HG03442 (cell line): Measurements from ENCODE around the gene SIRT2.
"Not testable (repeated sequence)": the region's sequence is repeated elsewhere in the genome, so short reads cannot be mapped to it uniquely, and the experiment has no call there.

Experiments
- ATAC-seq: cut with Tn5 transposase; IDR thresholded peaks from one replicate; pipeline ENCODE4 v1.9.1; 2021; ENCODE audit warnings: mild to moderate bottlenecking, moderate library complexity; ENCODE audit not compliant: unreplicated experiment

SIRT2 gene

DNA sequence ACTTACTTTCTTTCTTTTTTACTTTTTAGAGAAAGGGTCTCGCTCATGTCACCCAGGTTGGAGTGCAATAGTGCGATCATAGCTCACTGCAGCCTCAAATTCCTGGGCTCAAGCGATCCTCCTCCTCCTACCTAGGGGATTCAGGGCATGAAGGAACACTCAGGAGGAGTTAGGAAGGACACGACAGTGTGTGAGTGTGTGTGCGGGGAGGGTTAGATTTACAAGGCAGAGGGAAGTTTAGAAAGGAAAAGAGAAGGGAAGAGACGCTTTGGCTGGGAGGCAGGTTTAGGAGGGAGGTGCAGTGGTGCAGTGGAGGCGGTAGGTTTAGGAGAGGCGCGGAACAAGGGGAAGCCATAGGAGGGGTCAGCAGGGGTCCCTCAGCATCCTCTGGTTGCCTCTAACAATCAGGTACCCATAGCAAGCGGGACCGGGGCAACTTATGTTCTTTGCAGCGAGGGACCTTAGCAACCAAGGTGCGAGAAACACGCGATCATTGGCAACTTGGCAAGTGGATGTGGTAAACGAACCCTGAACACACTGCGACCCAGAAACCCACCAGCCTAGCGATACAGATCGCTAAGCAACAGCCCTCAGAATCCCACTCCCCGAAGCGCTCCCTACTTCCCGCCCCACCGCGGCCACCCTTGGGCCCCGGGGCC is 501 bp downstream of the SIRT2 start:
- no peak for ATAC-seq

DNA sequence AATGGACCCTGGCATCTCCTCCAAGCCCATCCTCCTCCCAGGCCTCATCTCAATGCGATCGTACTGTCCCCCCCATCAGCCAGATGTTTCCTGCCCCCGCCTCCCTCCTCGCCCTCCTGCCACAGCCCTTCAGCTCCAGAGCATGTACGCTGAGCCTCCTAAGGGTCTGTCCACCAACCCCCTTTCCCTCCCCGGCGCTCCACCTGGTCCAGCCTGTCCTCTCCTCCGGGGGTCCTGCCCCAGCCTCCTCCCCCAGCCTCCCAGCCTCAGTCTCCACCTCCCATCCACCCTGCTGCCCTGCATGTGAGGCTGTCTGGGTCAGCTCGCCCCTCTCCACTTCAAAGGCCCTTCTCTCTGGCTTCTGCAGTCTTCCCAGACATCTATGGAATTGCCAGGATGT is 4.5 kb downstream of the SIRT2 start:
- ATAC-seq = no peak

- ATAC-seq = no peak
These were observed 6.1 kb downstream of the SIRT2 start for GRCh38 chr19:38893341-38893771.

GRCh38 chr19:38892841-38893240 is 6.6 kb downstream of the SIRT2 start:
- no peak for ATAC-seq

- ATAC-seq = no peak
These were observed 7.6 kb downstream of the SIRT2 start for GRCh38 chr19:38891771-38892170.

DNA sequence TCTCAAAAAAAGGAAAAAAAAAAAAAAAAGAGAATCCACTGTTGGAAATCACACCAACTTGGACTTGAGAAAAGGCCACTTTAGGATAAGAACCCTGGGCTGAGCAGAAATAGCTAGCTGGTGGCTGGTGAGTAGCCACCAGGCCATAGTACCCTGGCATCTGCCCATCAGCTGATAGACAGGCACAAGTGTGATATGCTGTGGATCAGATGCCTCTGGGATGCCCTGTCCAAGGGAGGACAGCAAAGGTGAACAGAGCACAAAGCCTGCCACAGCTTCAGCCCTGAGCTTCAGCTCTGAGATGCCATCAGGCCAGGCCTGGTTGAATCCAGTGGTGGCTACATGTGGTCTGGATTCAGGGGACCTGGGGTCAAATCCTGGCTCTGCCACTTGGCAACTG is 8.7 kb downstream of the SIRT2 start:
- no peak for ATAC-seq

GRCh38 chr19:38889803-38890202 is 9.6 kb downstream of the SIRT2 start:
- no peak for ATAC-seq

DNA sequence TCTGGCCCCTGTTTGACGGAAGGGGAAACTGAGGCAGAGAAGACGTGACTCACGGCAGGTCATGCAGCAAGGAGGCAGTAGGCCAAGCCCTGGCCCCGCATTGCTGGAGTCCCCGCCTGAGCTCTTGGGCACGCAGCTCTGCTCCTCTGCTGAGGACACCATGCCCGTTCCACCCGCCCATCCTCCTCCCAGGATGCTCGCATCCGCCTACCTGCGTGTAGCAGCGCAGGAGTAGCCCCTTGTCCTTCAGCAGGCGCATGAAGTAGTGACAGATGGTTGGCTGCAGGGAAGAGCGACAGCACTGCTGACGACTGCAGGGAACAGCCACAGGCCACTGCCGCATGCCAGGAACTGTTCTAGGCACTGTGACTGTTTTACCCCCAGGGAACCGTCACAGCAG is 10.5 kb downstream of the SIRT2 start:
- no peak for ATAC-seq

- not testable (repeated sequence) for ATAC-seq
These were observed 14.7 kb downstream of the SIRT2 start for GRCh38 chr19:38884691-38885090.

- ATAC-seq = no peak
These were observed 16.1 kb downstream of the SIRT2 start for GRCh38 chr19:38883286-38883685.

DNA sequence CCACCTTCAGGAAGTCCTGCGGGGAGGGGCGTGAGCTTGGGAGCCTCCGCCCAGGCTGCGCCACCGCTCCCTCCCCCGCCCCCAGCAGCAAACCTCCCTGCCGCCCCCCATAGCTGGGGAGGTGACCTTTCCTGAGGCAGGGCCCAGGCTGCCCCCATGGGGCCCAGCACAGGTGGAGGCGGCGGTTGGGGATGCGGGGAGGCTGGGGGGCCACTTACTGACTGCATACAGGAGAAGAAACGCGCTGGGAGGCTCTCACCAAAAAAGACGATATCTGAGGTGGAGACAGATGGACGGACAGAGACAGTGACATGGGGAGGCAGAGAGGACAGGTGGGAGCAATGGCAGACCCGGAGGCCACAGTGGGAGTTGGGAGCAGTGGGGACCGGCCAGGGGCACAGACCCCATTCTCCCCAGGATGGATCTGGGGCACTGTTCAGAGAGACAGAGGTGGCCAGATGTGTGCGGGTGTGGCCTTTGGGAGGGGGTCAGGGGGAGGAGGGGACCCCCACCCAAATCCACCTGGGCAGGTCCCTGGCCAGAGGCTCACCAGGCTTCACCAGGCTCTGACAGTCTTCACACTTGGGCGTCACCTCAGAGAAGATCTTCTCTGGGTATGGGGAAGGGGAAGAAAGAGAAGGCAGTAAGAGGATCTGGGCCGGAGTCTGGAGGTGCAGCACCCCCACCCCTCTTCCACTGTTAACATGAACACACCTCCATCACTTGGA is 18.4 kb downstream of the SIRT2 start:
- no peak for ATAC-seq

- no peak for ATAC-seq
These were observed 19.1 kb downstream of the SIRT2 start for GRCh38 chr19:38880076-38880881.

GRCh38 chr19:38879400-38879751 is 20.0 kb downstream of the SIRT2 start:
- ATAC-seq = no peak

- no peak for ATAC-seq
These were observed 20.6 kb downstream of the SIRT2 start for GRCh38 chr19:38878575-38879399.

DNA sequence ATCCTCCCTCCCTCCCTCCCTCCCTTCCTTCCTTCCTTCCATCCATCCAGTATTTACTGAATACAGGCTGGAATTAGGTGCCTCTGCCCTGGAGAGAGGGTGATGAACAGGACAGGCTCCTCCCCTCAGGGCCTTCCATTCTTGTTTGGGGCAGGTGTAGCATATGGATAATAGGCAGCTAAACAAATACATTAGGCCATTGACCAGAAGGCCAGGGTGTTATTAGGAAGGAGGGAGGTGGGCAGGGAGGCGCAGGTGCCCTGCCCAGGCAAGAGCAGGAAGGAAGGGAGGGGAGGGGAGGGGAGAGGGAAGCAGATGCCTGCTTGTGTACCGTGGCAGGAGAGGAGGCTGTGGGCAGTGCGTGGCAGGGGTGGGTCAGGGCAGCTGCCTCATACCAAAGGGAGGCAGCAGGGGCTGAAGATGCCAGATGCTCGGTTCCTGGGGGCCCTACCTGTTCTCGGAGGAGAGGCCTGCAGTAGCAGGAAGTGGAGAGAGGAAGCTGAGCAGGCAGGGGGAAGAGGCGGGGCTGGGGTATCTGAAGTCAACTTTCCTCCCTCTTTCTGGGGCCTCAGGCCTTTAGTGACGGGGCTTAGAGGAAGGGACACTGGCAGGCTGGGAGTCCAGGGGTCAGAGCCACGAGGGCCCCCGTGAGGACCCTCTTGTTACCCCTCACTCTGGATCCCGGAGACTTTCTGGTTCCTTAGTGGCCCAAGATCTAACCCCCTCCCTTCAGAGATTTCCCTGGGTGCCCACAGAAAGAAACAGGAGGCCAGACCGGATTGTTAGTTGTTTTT is 21.4 kb downstream of the SIRT2 start, which contains the start of gene RINL:
RINL (minus strand) TSS at position 495 of the 794 bp plus-strand sequence. CDS start 1,533 bp downstream, outside the sequence.
- no peak for ATAC-seq

- no peak for ATAC-seq
These were observed 23.6 kb downstream of the SIRT2 start for GRCh38 chr19:38875656-38876395.

DNA sequence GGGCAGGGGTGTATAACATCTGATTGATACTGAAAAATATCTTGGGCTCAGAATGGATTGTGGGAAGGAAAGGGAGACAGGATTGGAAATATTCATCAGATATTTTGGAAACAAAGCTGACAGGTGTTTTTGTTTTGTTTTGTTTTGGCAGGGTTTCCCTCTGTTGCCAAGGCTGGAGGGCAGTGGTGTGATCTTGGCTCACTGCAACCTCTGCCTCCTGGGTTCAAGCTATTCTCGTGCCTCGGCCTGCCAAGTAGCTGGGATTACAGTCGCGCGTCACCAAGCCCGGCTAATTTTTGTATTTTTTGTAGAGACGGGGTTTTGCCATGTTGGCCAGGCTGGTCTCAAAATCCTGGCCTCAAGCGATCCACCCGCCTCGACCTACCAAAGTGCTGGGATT is 26.0 kb downstream of the SIRT2 start:
- not testable (repeated sequence) for ATAC-seq

DNA sequence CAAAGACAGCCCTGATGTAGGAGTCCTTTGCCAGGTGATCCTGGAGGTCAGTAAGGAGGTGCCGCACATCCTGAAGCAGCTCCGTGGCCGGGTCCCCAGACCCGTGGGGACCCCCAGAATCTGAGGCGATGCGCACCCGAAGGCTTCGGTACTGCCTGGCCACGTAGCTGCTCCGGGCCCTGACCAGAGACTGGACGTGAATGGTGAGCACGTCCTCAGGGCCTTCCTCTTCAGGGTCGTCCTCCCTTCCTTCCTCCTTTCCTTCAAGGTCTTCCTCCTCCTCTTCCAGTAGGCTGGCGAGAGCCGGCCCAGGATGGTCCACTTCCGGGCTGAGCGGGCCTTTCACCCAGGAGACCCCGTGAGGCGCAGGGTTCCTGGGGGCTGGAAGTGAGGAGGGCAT is 28.8 kb downstream of the SIRT2 start:
- ATAC-seq = no peak

GRCh38 chr19:38869836-38870607 is 29.4 kb downstream of the SIRT2 start:
- ATAC-seq = peak; percentile 56
